WTC11 (cell line): Measurements from ENCODE around the gene DPH5.

Experiments used
- ATF3 ChIP-seq: sonication (generic); formaldehyde crosslinking; conservative IDR thresholded peaks from 2 replicates; pipeline ENCODE4 v1.8.1; 2022; ENCODE audit warnings: mild to moderate bottlenecking, missing genetic modification reagents
- CBFB ChIP-seq: sonication (generic); formaldehyde crosslinking; IDR thresholded peaks from 2 replicates; pipeline ENCODE4 v1.8.1; 2022; ENCODE audit warnings: mild to moderate bottlenecking, low read depth, missing genetic modification reagents
- CTCF ChIP-seq: fragments of 200-600 bp; IDR thresholded peaks from 2 replicates; pipeline ENCODE4 v1.8.0; 2022; ENCODE audit warnings: antibody characterized with exemption
- FOXJ3 ChIP-seq: sonication (generic); formaldehyde crosslinking; IDR thresholded peaks from 2 replicates; pipeline ENCODE4 v1.9.0; 2021; ENCODE audit warnings: missing genetic modification reagents, mild to moderate bottlenecking, borderline replicate concordance
- FOXK1 ChIP-seq: sonication (generic); formaldehyde crosslinking; IDR thresholded peaks from 2 replicates; pipeline ENCODE4 v1.8.0; 2022; ENCODE audit warnings: mild to moderate bottlenecking, moderate library complexity, missing genetic modification reagents
- JUN ChIP-seq: sonication (generic); formaldehyde crosslinking; IDR thresholded peaks from 2 replicates; pipeline ENCODE4 v1.8.0; 2023; ENCODE audit warnings: mild to moderate bottlenecking, missing genetic modification reagents
- SMAD4 ChIP-seq: sonication (generic); formaldehyde crosslinking; IDR thresholded peaks from 2 replicates; pipeline ENCODE4 v1.8.0; 2022; ENCODE audit warnings: mild to moderate bottlenecking, missing genetic modification reagents

DNA sequence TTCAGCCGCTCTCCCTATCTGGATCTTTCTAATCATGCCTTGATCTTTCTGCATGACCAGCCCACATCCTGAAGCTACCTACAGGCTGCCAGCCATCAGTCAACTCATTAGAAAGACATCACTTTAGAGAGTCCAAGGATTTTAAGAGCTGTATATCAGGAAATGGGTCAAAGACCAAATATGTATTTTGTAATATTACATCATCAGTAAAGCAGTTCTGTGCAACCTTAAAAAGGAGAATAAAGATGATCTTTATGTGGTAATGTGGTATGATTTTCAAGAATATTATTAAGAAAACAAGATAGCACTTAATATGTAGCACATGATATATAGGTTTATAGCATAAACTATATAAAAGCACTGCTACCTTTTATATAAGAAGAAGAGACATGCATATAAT is 82.1 kb downstream of the DPH5 start:
- TF ChIP-seq CBFB (CRISPR knock-in tag), result no peak
- TF ChIP-seq CTCF, result no peak
- TF ChIP-seq JUN, result no peak
- no peak for TF ChIP-seq ATF3 (CRISPR knock-in tag)
- TF ChIP-seq FOXJ3, result no peak
- no peak for TF ChIP-seq FOXK1 (CRISPR knock-in tag)
- no peak for TF ChIP-seq SMAD4
